PC-3 (cell line): ENCODE measurements around the gene RNF130.

ENCODE experiments used
- CTCF ChIP-seq: fragments of 300-600 bp; sonication (generic); conservative IDR thresholded peaks from 2 replicates; pipeline ENCODE4 v1.5.1; 2017; ENCODE audit warnings: antibody characterized with exemption, low read depth, mild to moderate bottlenecking, low read length
- EZH2phosphoT487 ChIP-seq: fragments of 300-600 bp; sonication (generic); IDR thresholded peaks from 2 replicates; pipeline ENCODE4 v1.6.1; 2018; ENCODE audit warnings: mild to moderate bottlenecking, antibody characterized with exemption, low read length, borderline replicate concordance

GRCh38 chr5:179973391-179973790 lies 98.2 kb downstream of the RNF130 start:
- no peak for TF ChIP-seq CTCF
- TF ChIP-seq EZH2phosphoT487: no peak
